ENCODE results near the gene UBA6.
A peak's percentile ranks its signal among the peaks of the same experiment; 100 is the strongest.
"Not testable (repeated sequence)": the region's sequence is repeated elsewhere in the genome, so short reads cannot be mapped to it uniquely, and the experiment has no call there.

UBA6 gene

GRCh38 chr4:67730511-67730910 is 29.6 kb upstream of the UBA6 start:
- H2BK5ac ChIP-seq (ENCODE audit: low read depth, low read length, poor library complexity, severe bottlenecking); H2AK5ac ChIP-seq (ENCODE audit: low read length, severe bottlenecking); H3K23ac ChIP-seq (ENCODE audit: low read length in 2 of 2); H2BK15ac ChIP-seq (ENCODE audit: low read depth, poor library complexity, severe bottlenecking); H3K27me3 ChIP-seq (ENCODE audit: control insufficient read depth in 1 of 2, insufficient read depth in 1 of 2, low read length in 2 of 2); H3K27ac ChIP-seq (ENCODE audit: low read length, poor library complexity, severe bottlenecking); H4K8ac ChIP-seq (ENCODE audit: low read length); H2AFZ ChIP-seq (ENCODE audit: low read depth, low read length); H3K4me2 ChIP-seq (ENCODE audit: low read length, poor library complexity, severe bottlenecking); H3K4me1 ChIP-seq (ENCODE audit: control insufficient read depth, insufficient read depth, low read depth, low read length); H3K9ac ChIP-seq (ENCODE audit: low read length); H3K18ac ChIP-seq (ENCODE audit: low read depth in 1 of 2, low read length in 2 of 2); H3K79me1 ChIP-seq (replicated peaks; ENCODE audit: low read length, poor library complexity, severe bottlenecking); H2BK12ac ChIP-seq (ENCODE audit: low read length in 2 of 2); DNase-seq; H4K91ac ChIP-seq (ENCODE audit: low read length); H3K14ac ChIP-seq (ENCODE audit: low read length in 2 of 2); H3K9me3 ChIP-seq (ENCODE audit: control insufficient read depth, low read length); H3K4ac ChIP-seq (ENCODE audit: low read depth in 1 of 2, low read length in 2 of 2); H2BK120ac ChIP-seq (ENCODE audit: low read depth, low read length); H3K36me3 ChIP-seq (ENCODE audit: control insufficient read depth in 1 of 2, insufficient read depth in 2 of 2, low read depth in 1 of 2, low read length in 2 of 2); H3K4me3 ChIP-seq (ENCODE audit: insufficient read depth in 1 of 2, low read depth in 1 of 2, low read length in 2 of 2): not testable (repeated sequence)
- WGBS, result 85% methylated on average over 2 of the region's 3 CpGs

- no peak overlapping the region for H3K23ac ChIP-seq (ENCODE audit: low read length in 2 of 2)
- no peak overlapping the region for H3K14ac ChIP-seq (ENCODE audit: low read length in 2 of 2)
- peaks cover 6% of the 10 kb centered on the region for H3K9me3 ChIP-seq (ENCODE audit: control insufficient read depth, low read length)
- no peaks in the 10 kb centered on the region for H3K27me3 ChIP-seq (ENCODE audit: control insufficient read depth in 1 of 2, insufficient read depth in 1 of 2, low read length in 2 of 2)
- DNase-seq, result peak; percentile 73
- peak overlapping the region in 1 of 2 experiments; percentile 36 for H3K4me3 ChIP-seq (ENCODE audit: insufficient read depth in 1 of 2, low read depth in 1 of 2, low read length in 2 of 2)
- H3K9ac ChIP-seq (ENCODE audit: low read length), result no peak overlapping the region
- H2AK5ac ChIP-seq (ENCODE audit: low read length, severe bottlenecking), result no peak overlapping the region
- no peak overlapping the region for H2BK5ac ChIP-seq (ENCODE audit: low read depth, low read length, poor library complexity, severe bottlenecking)
- H3K36me3 ChIP-seq (ENCODE audit: control insufficient read depth in 1 of 2, insufficient read depth in 2 of 2, low read depth in 1 of 2, low read length in 2 of 2), result peaks cover 0 to 3% of the 10 kb centered on the region in 2 experiments
- H2AFZ ChIP-seq (ENCODE audit: low read depth, low read length), result no peak overlapping the region
- H2BK120ac ChIP-seq (ENCODE audit: low read depth, low read length), result no peak overlapping the region
- H4K91ac ChIP-seq (ENCODE audit: low read length), result no peak overlapping the region
- H3K18ac ChIP-seq (ENCODE audit: low read depth in 1 of 2, low read length in 2 of 2), result no peak overlapping the region
- WGBS, result 51% methylated on average over 4 of the region's 4 CpGs
- no peak overlapping the region for H4K8ac ChIP-seq (ENCODE audit: low read length)
- peaks cover 1% of the 10 kb centered on the region for H3K79me1 ChIP-seq (replicated peaks; ENCODE audit: low read length, poor library complexity, severe bottlenecking)
- H3K4me2 ChIP-seq (ENCODE audit: low read length, poor library complexity, severe bottlenecking), result no peak overlapping the region
- H3K27ac ChIP-seq (ENCODE audit: low read length, poor library complexity, severe bottlenecking), result peak overlapping the region; percentile 93
- H3K4ac ChIP-seq (ENCODE audit: low read depth in 1 of 2, low read length in 2 of 2), result no peak overlapping the region
- H2BK15ac ChIP-seq (ENCODE audit: low read depth, poor library complexity, severe bottlenecking), result no peak overlapping the region
- no peak overlapping the region for H2BK12ac ChIP-seq (ENCODE audit: low read length in 2 of 2)
- H3K4me1 ChIP-seq (ENCODE audit: control insufficient read depth, insufficient read depth, low read depth, low read length), result no peaks in the 10 kb centered on the region
Observed at GRCh38 chr4:67727124-67727850, 26.3 kb upstream of the UBA6 start.

GRCh38 chr4:67725981-67726380 is 25.0 kb upstream of the UBA6 start:
- no peak overlapping the region for H3K14ac ChIP-seq (ENCODE audit: low read length in 2 of 2)
- H3K27ac ChIP-seq (ENCODE audit: low read length, poor library complexity, severe bottlenecking), result no peak overlapping the region
- no peak overlapping the region for H3K4me3 ChIP-seq (ENCODE audit: insufficient read depth in 1 of 2, low read depth in 1 of 2, low read length in 2 of 2)
- no peak overlapping the region for H3K9ac ChIP-seq (ENCODE audit: low read length)
- H2BK12ac ChIP-seq (ENCODE audit: low read length in 2 of 2), result no peak overlapping the region
- no peak overlapping the region for H2AFZ ChIP-seq (ENCODE audit: low read depth, low read length)
- DNase-seq, result no peak
- H2BK15ac ChIP-seq (ENCODE audit: low read depth, poor library complexity, severe bottlenecking), result no peak overlapping the region
- H2BK120ac ChIP-seq (ENCODE audit: low read depth, low read length), result no peak overlapping the region
- H3K9me3 ChIP-seq (ENCODE audit: control insufficient read depth, low read length), result peaks cover 6% of the 10 kb centered on the region
- no peaks in the 10 kb centered on the region for H3K4me1 ChIP-seq (ENCODE audit: control insufficient read depth, insufficient read depth, low read depth, low read length)
- peaks cover 1% of the 10 kb centered on the region for H3K79me1 ChIP-seq (replicated peaks; ENCODE audit: low read length, poor library complexity, severe bottlenecking)
- H3K23ac ChIP-seq (ENCODE audit: low read length in 2 of 2), result no peak overlapping the region
- no peak overlapping the region for H4K8ac ChIP-seq (ENCODE audit: low read length)
- no peak overlapping the region for H4K91ac ChIP-seq (ENCODE audit: low read length)
- no peak overlapping the region for H3K4me2 ChIP-seq (ENCODE audit: low read length, poor library complexity, severe bottlenecking)
- 93% methylated on average over 3 of the region's 4 CpGs for WGBS
- no peak overlapping the region for H3K18ac ChIP-seq (ENCODE audit: low read depth in 1 of 2, low read length in 2 of 2)
- peak overlapping the region; percentile 9 for H2AK5ac ChIP-seq (ENCODE audit: low read length, severe bottlenecking)
- H2BK5ac ChIP-seq (ENCODE audit: low read depth, low read length, poor library complexity, severe bottlenecking), result no peak overlapping the region
- H3K4ac ChIP-seq (ENCODE audit: low read depth in 1 of 2, low read length in 2 of 2), result no peak overlapping the region
- peaks cover 0 to 8% of the 10 kb centered on the region in 2 experiments for H3K36me3 ChIP-seq (ENCODE audit: control insufficient read depth in 1 of 2, insufficient read depth in 2 of 2, low read depth in 1 of 2, low read length in 2 of 2)
- H3K27me3 ChIP-seq (ENCODE audit: control insufficient read depth in 1 of 2, insufficient read depth in 1 of 2, low read length in 2 of 2), result no peaks in the 10 kb centered on the region

GRCh38 chr4:67725132-67725531 is 24.2 kb upstream of the UBA6 start:
- Histone ChIP-seq H4K8ac (ENCODE audit: low read length) (no peak overlapping the region), H3K4me2 (ENCODE audit: low read length, poor library complexity, severe bottlenecking) (no peak overlapping the region), H2AK5ac (ENCODE audit: low read length, severe bottlenecking) (no peak overlapping the region), H3K4me1 (ENCODE audit: control insufficient read depth, insufficient read depth, low read depth, low read length) (no peaks in the 10 kb centered on the region), H3K9me3 (ENCODE audit: control insufficient read depth, low read length) (peaks cover 6% of the 10 kb centered on the region), H3K79me1 (replicated peaks; ENCODE audit: low read length, poor library complexity, severe bottlenecking) (peaks cover 8% of the 10 kb centered on the region), H3K18ac (ENCODE audit: low read depth in 1 of 2, low read length in 2 of 2) (no peak overlapping the region), H2BK12ac (ENCODE audit: low read length in 2 of 2) (no peak overlapping the region), H2BK5ac (ENCODE audit: low read depth, low read length, poor library complexity, severe bottlenecking) (no peak overlapping the region), H2BK120ac (ENCODE audit: low read depth, low read length) (no peak overlapping the region), H3K23ac (ENCODE audit: low read length in 2 of 2) (no peak overlapping the region), H3K4me3 (ENCODE audit: insufficient read depth in 1 of 2, low read depth in 1 of 2, low read length in 2 of 2) (no peak overlapping the region), H4K91ac (ENCODE audit: low read length) (no peak overlapping the region), H2BK15ac (ENCODE audit: low read depth, poor library complexity, severe bottlenecking) (no peak overlapping the region), H3K36me3 (ENCODE audit: control insufficient read depth in 1 of 2, insufficient read depth in 2 of 2, low read depth in 1 of 2, low read length in 2 of 2) (peaks cover 4 to 17% of the 10 kb centered on the region in 2 experiments), H3K14ac (ENCODE audit: low read length in 2 of 2) (no peak overlapping the region), H3K27ac (ENCODE audit: low read length, poor library complexity, severe bottlenecking) (no peak overlapping the region), H2AFZ (ENCODE audit: low read depth, low read length) (no peak overlapping the region), H3K27me3 (ENCODE audit: control insufficient read depth in 1 of 2, insufficient read depth in 1 of 2, low read length in 2 of 2) (no peaks in the 10 kb centered on the region), H3K9ac (ENCODE audit: low read length) (no peak overlapping the region), H3K4ac (ENCODE audit: low read depth in 1 of 2, low read length in 2 of 2) (no peak overlapping the region)
- DNase-seq, result no peak
- WGBS, result 97% methylated on average over 1 of the region's 1 CpG
